NK-92 treated with Interleukin-12 subunit alpha and Interleukin-12 subunit beta, amount 100 ng/mL, for 24 hours (cell line): ENCODE measurements around the gene SLC66A3.

Experiments used
- DNase-seq: peaks from one replicate; lab custom pipeline; 2025; lab: John Stamatoyannopoulos, UW

The SLC66A3 gene

GRCh38 chr2:11155381-11156035, at the start of gene SLC66A3:
Gene SLC66A3, plus strand, starts transcription at chr2:11155467. Its CDS starts 80 bp downstream, at chr2:11155547.
- DNase-seq, result no peak

DNA sequence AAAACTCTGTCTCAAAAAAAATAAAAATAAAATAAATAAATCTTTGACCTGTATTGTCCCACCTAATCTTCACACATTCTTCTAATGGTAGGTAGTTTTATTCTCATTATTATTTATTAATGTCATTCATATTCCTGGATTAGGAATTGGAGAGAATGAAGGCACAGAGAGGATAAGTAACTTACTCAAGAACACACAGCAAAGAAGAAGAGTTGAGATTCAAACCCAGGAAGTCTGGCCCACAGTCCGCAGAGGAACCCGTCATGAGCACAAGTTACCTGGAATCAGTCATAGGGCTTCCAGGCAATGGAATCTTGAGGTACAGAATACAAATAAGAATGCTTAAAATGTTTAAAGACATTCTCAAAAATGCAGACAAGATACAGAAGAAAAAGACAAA, 46.3 kb upstream of the SLC66A3 start:
- DNase-seq, result no peak

GRCh38 chr2:11112870-11113428, 42.3 kb upstream of the SLC66A3 start:
- DNase-seq, result no peak

GRCh38 chr2:11117776-11118175, 37.5 kb upstream of the SLC66A3 start:
- no peak for DNase-seq

- DNase-seq, result no peak
Observed at GRCh38 chr2:11118761-11119160, 36.5 kb upstream of the SLC66A3 start.

DNA sequence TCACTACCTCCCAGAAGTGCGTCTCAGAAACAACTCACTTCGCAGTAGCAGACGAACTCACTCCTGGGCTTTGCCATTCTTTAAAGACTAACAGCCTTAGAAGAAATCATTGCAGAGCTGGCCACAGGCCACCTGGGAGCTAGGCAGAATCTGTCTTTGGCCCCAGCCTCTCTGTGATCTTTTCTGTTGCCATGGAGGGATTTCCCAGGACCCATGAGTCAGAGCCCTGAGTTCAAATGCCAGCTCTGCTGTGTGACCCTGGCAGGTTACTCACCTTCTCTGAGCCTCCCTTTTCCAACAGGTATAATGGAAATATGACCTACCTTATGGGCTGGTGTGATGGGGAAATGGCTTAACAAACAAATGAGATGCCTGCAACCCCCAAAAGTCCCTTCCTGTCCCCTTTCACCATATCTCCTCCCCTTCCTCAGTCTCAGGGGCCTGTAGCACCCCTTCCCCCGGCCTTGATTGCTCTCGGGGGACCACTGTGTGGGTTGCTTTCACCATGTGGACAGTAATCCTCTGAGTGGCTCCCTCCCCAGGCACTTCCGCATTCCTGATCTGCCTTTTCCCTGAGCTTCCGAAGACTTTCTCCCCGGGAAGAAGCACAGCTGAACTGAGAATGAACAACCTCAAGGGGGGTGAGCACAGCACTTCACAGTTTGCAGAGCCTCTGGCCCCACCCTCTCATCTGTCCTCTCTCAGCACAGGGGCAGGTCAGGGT, 34.0 kb upstream of the SLC66A3 start:
- DNase-seq, result no peak

DNA sequence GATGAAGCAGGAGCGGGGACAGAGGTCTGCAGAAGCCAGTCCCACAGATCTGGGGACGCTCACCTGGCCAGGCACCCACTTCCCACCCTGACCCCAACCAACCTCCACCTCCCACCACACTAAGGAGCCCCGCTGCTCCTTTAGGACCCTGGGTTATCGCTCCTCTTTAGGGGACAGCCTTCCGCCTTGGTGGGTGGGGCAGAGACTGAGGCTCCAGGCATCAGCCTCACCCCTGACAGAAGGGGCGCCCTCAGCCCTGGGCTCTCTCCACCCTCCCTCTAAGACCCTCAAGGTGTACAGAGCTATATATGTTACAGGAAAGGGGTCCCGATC, 33.5 kb upstream of the SLC66A3 start:
- DNase-seq, result no peak

DNA sequence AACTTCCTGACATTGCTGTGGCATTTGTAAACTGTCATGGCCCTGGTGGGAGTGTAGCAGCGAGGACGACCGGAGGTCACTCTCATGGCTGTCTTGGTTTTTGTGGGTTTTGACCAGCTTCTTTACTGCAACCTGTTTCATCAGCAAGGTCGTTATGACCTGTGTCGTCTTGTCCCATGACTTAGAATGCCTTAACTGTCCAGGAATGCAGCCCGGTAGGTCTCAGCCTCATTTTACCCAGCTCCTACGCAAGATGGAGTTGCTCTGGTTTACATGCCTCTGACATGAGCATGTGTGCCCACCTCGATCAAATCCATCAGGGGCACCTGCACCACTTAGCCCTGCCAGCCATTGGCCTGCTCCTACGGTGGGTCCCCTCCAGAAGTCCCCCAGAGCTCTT, 32.9 kb upstream of the SLC66A3 start:
- DNase-seq, result no peak

- no peak for DNase-seq
Observed at GRCh38 chr2:11123001-11123809, 32.1 kb upstream of the SLC66A3 start.

DNA sequence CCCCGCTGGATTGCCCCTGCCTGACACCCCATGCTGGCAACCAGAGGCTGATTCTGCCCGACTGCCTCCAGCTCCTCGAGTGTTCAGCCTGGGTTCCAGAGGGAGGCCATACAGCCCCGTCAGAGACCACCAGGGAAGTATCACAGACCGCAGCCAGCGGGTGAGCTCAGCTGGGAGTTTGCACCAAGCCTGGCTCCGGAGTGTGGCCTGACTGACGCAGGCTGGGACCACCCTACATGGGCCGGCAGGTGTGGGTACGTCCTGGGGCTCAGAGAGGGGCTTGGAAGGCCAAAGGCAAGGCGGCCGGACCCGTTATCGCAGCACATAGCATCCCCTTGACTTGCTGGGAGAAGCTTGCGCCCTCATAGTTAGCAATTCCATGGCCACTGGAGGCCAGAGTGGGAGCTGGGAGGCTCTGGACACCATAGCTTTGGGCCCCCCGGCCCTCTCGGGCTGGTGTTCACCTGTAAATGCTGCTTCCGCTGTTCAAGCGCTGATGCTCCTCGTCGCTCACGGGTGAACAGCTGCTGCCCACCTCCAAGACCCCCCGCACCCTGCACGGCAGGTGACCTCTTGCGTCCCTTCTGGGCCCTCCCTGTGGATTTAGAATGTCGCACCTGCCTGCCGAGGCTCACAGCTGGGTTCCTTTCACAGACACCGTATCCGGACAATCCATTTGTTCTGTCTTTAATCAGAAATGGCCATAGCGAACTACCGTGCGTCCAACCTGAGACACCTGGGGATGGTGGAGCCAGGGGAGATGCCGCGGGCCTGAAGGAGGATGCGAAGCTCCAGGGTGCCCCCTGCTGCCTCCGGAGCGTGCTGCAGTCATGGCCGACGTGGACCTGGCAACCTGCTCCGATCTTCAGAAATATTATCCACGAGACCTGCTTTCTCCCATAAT, 31.2 kb upstream of the SLC66A3 start:
- DNase-seq, result no peak

- no peak for DNase-seq
Observed at GRCh38 chr2:11124760-11125068, 30.6 kb upstream of the SLC66A3 start.

DNA sequence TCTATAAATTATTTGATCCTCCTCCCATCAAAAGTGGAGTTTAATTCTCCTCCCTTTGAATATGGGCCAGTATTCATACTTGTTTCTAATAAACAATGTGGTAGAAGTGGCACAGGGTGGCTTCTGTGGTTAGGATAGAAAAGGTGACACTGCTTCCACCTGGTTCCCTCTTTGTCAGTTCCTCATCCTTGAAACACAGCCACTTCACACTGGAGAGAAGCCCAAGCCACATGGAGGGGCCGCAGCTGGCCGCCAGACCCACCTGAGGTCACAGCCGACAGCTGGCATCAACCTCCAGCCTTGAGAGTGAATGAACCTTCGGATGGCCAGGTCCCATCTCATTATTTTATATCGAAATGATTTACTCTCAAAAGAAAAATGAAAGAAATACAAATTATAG, 27.5 kb upstream of the SLC66A3 start:
- DNase-seq, result no peak

DNA sequence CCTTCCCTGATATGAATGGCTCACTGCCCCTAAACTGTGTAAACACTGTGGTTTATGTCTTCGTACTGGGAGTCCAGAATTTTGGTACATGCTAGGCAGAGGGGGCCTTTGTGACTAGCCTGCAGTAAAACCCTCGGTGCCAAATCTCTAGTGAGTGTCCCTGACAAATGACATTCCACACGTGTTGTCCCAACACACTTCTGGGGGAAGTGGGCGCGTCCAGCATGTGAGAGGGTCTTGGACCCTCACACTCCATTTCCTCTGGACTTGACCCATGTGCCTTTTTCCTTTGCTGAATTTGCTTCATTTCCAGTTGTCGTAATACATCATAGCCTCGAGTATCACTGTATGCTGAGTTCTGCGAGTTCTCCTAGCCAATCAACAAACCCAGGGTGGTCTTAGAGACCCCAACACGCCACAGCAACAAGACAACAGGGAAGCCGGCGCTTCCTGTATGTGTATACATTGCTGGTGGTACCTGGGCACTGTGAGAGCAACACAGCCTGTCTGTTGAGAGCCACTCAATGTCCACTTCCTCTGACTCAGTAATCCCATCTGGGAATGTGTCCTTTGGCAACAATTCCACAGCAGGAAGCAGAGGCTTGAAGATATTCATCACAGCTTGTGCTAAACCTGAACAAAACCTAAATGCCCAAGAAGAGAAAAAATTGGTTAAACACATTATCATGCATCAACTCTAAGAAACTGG, 26.9 kb upstream of the SLC66A3 start:
- DNase-seq, result no peak

DNA sequence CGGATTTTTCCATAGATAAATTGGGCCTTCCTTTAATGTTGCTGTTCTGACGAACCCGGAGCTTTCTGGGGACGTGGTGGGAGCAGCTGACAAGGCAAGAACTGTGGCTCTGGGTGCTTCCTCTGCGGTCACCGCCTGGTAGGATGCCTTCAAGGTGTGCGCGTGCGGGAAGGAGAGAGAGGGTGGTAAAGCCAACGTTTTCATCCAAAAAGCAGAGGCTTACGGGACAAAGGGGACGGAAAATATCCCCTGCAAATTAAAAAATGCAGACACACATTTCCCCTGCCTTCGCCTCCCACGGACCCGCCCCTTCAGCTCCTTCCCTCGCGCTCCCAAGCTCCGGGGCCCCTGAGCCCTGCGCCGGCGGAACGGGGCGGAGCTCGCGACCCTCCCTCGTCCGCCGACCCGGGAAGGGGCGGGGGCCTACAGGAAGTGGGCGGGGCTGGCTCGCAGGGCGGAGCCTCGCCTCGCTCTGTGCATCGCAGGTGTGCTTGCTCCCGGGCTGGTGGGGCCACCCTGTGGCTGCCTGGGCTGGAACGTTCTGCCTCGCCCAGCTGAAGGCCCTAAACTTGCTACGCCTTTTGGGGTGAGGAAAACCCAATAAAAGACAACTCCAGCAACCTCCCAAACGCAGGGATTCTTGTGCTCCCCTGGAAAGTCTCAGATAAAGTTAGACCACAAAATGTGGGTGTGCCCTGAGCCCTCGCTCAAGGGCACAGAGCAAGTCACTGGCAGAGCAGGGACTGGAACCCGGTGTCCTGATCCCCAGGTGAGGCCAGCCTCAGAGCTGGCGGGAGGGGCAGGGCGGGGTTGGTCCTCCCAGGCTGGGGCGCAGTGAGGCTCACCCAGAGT, 25.4 kb upstream of the SLC66A3 start:
- peak; percentile 12 for DNase-seq

DNA sequence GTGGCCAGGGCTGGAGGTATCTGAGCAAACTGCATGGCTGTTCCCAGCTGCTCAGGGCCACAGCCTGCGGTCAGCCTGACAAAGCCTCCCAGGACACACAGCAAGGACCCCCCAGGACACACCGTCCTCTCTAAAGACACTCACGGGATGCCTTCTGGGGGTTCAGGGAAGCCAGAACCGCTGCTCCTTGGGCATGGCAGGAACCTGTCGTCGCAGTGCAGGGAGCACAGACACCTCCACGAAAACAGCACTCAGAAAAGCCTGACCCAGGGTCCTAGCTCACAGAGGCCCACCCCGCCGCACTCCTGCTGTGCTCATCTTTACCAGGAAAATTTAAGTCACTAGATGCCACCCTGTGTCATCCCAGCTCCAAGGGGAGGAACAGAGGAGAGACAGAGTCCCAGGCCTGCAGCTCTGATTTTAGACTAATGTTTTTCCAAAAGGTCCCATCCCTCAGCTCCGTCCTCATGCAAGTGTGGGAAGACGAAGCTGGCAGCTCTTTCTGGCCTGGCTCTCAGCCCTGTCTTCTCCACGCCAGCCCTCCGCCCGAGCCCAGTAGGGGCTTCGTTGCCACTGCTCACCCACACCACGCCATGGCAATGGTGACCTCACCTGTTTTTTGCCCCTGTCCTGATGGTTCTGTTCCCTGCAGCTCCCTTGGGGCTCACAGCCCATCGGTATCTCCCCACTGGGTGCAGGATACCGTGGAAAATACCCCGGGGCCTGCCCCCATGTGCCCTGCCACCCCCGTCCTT, 23.9 kb upstream of the SLC66A3 start:
- DNase-seq, result no peak

- no peak for DNase-seq
Observed at GRCh38 chr2:11132036-11132671, 23.1 kb upstream of the SLC66A3 start.

DNA sequence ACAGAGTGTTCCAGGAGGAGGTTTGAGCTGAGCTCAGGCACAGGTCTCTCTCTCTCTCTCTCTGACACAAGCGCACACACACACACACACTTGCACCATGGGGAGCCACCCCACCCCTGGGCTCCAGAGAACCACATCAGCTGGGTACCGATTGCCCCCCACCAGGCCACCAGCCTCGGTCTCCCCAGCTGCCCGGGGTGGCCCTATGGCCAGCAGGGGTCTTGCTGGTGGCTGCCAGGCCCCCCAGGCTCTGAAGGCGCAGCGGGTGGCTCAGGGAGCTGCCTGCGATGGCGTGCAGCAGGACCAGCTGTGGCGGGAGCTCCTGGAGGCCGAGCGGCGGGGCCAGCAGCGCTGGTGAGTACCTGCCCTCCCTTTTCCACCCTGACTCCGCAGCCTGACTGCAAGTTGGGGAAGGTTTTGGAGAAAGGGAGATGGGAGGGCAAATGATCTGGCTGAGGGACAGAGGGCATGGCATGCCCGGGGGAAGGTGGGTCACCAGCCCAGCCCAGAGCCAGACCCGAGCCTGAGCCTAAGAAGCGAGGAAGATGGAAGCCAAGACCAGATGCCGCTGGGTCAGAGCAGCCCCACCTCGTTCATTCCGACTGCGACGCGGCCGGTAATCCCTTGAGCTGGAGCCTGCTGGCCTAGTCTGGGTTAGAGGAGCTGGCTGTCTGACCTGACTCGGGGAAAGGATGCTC, 21.9 kb upstream of the SLC66A3 start:
- no peak for DNase-seq

DNA sequence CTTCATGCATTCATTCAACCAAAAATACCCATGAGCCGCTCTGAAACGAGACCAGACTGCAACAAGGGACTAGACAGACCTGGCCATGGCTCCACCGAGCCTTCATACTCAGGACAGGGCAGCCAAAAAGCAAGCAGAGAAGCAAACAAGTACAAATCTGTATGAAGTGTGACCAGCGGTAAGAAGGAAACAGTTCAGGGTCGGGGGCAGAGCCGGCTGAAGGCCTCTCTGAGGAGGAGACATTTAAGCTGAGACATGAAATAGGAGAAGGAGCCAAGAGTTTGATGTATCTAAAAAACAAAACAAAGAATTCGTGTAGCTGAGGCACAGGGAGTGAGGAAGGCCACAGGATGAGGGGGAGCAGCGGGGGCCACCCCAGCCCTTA, 21.3 kb upstream of the SLC66A3 start:
- no peak for DNase-seq

- no peak for DNase-seq
Observed at GRCh38 chr2:11134349-11134748, 20.9 kb upstream of the SLC66A3 start.
